GM12878 (cell line): ENCODE results near the gene ADAMTS13. TPM values are rescaled to one million over a fixed set of nuclear protein-coding genes. Genes with fewer than 3 reads are reported as not detected.

Experiments
- CEBPB ChIP-seq, 2 experiments: fragments of 150-350 bp in 1 of 2; IDR thresholded peaks; 2 replicates each; pipeline ENCODE4 v1.6.1; 2012 to 2014; ENCODE audit warnings: low read depth in 2 of 2, low read length in 2 of 2, borderline replicate concordance in 1 of 2, inconsistent platforms in 1 of 2
- E4F1 ChIP-seq: fragments of 450-650 bp; IDR thresholded peaks from 2 replicates; pipeline ENCODE4 v1.6.1; 2018; ENCODE audit warnings: borderline replicate concordance, mild to moderate bottlenecking; ENCODE audit not compliant: partially characterized antibody
- MLLT1 ChIP-seq: fragments of 450-650 bp; IDR thresholded peaks from 2 replicates; pipeline ENCODE4 v1.6.1; 2016; ENCODE audit warnings: mild to moderate bottlenecking
- NFYB ChIP-seq: IDR thresholded peaks from 2 replicates; pipeline ENCODE4 v1.6.1; 2011; ENCODE audit warnings: low read depth, mild to moderate bottlenecking, low read length, improper control_type of control experiment, moderate library complexity; ENCODE audit not compliant: insufficient read depth
- RUNX3 ChIP-seq: IDR thresholded peaks from 2 replicates; pipeline ENCODE4 v1.6.1; 2012; ENCODE audit warnings: low read length, inconsistent platforms
- USF2 ChIP-seq: IDR thresholded peaks from 2 replicates; pipeline ENCODE4 v1.6.1; 2011; ENCODE audit warnings: low read depth, low read length, improper control_type of control experiment, borderline replicate concordance
- WRNIP1 ChIP-seq: IDR thresholded peaks from 2 replicates; pipeline ENCODE4 v1.6.1; 2011; ENCODE audit warnings: low read depth, low read length, improper control_type of control experiment, borderline replicate concordance
- YBX1 ChIP-seq: fragments of 450-650 bp; IDR thresholded peaks from 2 replicates; pipeline ENCODE4 v1.6.1; 2016; ENCODE audit warnings: antibody characterized with exemption
- polyA plus RNA-seq, 11 experiments: library from polyadenylated mRNA; depleted of rRNA in 4 of 11; unstranded in 6 of 11; stranded (reverse) in 5 of 11; fragments of >200 nt; fragmentation: Nextera tagmentation in 4 of 11; fragmentation: Illumina TruSeq in 1 of 11; extraction: Ambion mirVana in 4 of 11; extraction: Trizol in 1 of 11; gene quantifications; 1 replicate in 1 of 11; 2 replicates in 10 of 11; pipeline versions ENCODE4 v1.2.1 to v1.2.3, GENCODE V29; 2011 to 2016; ENCODE audit warnings: inconsistent platforms in 2 of 11, missing spikeins in 2 of 11, low read depth in 1 of 11
- total RNA-seq, 4 experiments: library from RNA; depleted of rRNA in 3 of 4; stranded (reverse); fragments of >200 nt in 3 of 4; fragmentation: Illumina TruSeq in 1 of 4; extraction: Trizol in 1 of 4; gene quantifications; 2 replicates each; pipeline versions ENCODE4 v1.2.1 to v1.2.3, GENCODE V29; 2013 to 2021

The ADAMTS13 gene
- total and polyA plus RNA-seq, 10 of the 15 experiments (the other 5 are each of a cell fraction or from before 2014, with no cell fraction given) = 0.08 to 2.4 (median 0.28) TPM

- no peak for TF ChIP-seq WRNIP1
- no peak for TF ChIP-seq CEBPB (IDR thresholded peaks at IDR 0.05; ENCODE audit: borderline replicate concordance in 1 of 2, low read depth in 2 of 2, low read length in 2 of 2)
- TF ChIP-seq MLLT1 = no peak; the same call in 1 of the 2 replicates
- TF ChIP-seq USF2 = no peak
- no peak for TF ChIP-seq RUNX3
- TF ChIP-seq E4F1 = no peak
- TF ChIP-seq YBX1 = no peak
- TF ChIP-seq NFYB = no peak
These were observed 3.2 kb upstream of the ADAMTS13 start (continued) for GRCh38 chr9:133419005-133419404.
